Measurements from ENCODE around the gene ABCC8. TPM values are rescaled to one million over a fixed set of nuclear protein-coding genes. Genes with fewer than 3 reads are reported as not detected.

ABCC8 gene
- polyA plus RNA-seq, 3 donors = 1.7 to 44.4 (median 2.4) TPM

DNA sequence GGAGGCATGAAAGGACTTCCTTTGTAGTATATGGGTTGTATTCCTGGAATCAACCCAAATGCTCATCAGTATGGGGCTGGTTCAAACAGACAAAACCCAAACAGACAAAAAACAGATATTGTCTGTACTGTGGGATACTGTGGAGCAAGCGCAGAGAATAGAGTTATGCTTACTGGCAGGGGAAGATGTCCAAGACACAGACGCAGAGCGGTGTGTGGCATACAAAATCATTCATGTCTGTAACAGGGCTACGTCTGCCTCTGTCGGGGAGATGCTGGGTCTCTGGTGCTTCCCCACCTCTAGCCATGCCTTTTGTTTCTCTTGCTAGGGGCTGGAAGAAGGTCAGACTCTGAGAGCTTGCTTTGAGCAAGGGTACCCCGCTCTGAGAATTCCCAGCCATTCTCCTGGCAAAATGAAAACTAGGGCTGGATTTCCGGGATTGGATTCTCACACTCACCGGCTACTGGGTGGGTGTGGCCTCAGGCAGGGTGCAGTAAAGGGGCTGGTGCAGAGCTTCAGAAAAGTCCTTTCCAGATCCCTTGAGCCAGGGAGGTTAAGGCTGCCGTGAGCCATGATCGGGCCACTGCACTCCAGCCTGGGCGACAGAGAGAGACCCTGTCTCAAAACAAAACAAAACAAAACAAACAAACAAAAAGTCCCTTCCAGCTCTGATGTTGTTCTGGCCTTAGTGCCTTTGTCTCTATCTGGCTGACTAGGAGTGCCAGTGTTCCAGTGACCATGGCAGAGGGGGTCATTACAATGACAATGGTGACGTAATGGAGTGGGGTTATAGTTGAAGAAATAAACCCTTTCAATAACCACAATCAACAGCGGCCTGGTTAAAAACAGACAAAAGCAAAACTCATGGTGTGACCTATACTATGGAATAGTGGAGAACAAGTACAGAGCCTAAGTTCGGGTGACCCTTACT, 2.9 kb upstream of the ABCC8 start:
- H3K27ac ChIP-seq (ENCODE audit: low read depth, low read length) = no peak overlapping the region
- 31 to 36% (median 33%) methylated on average over 14 of the region's 14 CpGs for WGBS, 3 donors

DNA sequence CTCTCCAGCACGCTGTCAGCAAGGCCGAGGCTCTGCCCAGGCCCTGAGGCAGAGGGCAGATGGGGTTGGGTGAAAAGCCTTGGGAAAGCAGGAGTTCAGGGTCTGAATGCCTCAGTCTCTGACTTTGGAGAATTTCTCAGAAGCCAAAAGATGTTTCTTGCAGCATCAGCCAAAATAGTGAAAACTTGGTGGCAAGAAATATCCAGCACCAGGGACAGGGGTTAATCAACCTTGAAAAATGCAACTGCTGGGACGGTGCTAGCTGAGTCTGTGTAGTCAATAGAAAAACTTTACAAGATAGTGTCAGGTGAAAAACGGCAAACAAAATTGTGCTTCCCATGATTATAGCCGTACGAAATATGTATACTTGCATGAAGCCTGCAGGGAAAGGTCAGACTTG, 1.4 kb upstream of the ABCC8 start:
- 50 to 67% (median 64%) methylated on average over 6 of the region's 6 CpGs for WGBS, 3 donors
- no peak overlapping the region for H3K27ac ChIP-seq (ENCODE audit: low read depth, low read length)

DNA sequence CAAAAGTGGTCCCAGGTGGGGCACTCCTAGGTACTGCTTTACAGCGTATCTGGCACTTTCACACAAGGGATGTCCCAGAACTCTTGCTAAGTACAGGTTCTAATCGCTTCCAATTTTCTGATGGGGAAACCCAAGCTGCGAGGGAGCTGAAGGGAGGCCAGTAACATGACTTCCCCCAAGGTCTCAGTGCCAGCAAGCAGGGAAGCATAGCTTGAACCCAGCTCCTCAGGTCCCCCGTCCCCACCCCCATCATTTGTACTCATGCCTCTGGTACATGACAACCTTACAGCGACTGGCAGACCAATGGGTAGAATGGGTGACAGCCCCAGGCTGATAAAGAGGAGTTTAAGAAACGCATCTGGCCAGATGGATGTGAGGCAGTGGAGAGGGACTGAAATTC, 716 bp upstream of the ABCC8 start:
- no peak overlapping the region for H3K27ac ChIP-seq (ENCODE audit: low read depth, low read length)
- 53 to 71% (median 63%) methylated on average over 6 of the region's 6 CpGs for WGBS, 3 donors

DNA sequence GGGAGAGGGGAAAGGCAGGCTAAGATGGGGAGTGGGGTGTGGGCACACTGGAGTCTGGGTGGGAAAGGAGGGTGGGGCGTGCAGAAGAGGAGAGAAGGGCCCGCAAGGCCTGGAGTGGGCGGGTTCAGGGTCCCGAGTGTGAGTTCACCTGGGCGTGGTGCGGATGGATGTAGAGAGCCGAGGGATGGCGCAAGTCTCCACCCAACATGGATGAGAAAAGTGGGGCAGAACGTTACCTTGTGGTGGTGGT, 364 bp upstream of the ABCC8 start:
- no peak overlapping the region for H3K27ac ChIP-seq (ENCODE audit: low read depth, low read length)
- WGBS, 3 donors = 16 to 42% (median 16%) methylated on average over 9 of the region's 9 CpGs

DNA sequence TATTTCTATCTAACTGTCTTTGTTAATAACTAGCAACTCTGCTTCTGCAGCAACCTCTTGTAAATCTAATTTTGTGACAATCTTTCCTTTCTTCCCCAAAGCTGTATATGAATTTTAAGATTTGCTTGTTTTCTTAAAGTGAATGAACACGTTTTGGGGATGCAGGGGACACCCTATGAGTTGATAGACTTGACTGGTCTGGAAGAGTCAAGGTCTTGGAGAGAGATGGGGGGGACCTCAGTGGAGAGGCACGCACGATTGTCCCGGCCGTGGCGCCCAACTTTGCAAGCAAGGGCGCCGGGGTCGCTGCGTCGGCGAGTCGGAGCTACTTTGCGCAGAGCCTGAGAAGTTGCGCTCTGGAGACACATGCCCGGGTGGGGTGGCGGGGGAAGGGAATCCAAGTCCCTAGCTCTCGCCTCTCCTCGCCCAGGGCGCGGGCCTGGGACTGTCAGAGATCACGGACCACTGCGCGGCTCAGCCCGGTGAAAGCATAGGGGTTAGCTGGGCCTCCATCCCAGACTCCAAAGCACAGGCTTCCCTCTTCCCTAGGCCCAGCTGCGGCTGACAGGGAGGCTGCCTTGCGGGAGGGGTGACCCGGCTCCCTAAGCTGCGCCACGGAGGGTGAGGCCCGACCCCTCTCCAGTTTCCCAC, 854 bp downstream of the ABCC8 start:
- 8 to 15% (median 8%) methylated on average over 28 to 31 of the region's 31 CpGs for WGBS, 3 donors
- no peak overlapping the region for H3K27ac ChIP-seq (ENCODE audit: low read depth, low read length)

DNA sequence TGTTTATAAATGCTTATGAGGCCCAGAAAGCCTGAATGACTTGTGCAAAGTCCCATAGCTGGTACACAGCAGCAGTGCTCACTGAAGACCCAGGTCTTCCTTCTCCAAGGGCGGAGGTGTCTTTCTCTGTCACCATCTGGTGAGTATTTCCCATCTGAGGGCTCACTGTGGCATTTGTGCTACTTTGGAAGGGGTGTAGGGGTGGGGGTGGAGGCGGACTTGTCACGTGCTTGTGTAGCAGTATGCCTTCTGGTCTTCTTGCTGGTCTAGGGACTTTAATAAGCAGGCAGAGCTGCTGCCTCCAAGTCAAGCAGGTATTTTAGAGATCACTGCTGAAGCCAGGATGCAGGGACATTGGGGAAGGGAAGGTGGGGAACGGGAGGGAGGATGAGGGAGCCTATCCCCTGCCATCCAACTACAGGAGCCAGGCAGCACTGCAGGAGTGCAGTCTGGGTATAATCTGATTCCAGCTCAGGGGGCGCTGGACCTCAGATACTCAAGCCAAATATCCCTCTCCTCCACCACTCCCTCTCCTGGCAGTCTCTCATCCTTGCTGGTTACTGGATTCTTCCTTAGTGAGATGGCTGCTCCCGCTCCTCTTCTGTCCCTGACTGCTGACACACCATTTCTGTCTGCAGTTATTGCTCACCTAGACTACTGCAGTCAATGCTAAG, 3.4 kb downstream of the ABCC8 start:
- 53 to 78% (median 57%) methylated on average over 5 to 6 of the region's 6 CpGs for WGBS, 3 donors
- no peak overlapping the region for H3K27ac ChIP-seq (ENCODE audit: low read depth, low read length)

DNA sequence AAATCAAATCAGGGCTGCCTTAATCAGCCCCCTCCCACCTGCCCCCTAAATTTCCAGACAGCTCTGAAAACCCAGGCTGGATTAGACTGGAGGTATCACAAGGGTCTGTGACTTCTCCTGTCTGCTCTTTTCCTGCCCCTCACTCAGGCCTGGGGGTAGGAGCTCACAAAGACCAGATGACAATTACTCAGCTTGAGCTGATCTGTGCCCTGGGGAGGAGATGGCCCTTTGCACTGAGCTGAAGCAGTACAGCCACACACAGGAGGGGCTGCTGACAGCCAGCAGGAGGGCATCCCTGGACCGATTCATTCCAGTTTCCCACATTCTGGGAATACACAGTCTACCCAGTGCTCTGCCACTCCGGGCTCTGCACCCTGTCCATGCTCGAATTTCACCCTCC, 4.2 kb downstream of the ABCC8 start:
- WGBS, 3 donors = 57 to 76% (median 72%) methylated on average over 3 of the region's 3 CpGs
- H3K27ac ChIP-seq (ENCODE audit: low read depth, low read length) = no peak overlapping the region

DNA sequence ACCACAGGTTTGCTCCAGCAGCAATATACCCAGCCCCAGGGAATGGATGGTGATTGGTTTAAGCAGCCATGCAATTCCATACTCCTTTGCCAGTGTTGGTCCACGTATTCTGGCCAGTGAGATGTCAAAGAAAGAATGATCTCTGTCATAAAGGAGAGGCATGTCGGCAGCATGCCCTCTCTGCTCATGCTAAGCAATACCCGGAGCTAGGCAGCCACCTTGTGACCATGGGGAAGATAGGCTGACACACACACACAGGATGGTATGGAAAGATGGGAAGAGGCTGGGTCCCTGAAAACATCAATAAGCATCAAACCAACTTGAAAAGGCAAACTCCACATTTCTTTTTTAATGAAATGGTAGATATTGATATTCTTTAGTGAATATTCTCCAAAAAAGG, 5.1 kb downstream of the ABCC8 start:
- WGBS, 3 donors = 84 to 89% (median 87%) methylated on average over 3 of the region's 3 CpGs

DNA sequence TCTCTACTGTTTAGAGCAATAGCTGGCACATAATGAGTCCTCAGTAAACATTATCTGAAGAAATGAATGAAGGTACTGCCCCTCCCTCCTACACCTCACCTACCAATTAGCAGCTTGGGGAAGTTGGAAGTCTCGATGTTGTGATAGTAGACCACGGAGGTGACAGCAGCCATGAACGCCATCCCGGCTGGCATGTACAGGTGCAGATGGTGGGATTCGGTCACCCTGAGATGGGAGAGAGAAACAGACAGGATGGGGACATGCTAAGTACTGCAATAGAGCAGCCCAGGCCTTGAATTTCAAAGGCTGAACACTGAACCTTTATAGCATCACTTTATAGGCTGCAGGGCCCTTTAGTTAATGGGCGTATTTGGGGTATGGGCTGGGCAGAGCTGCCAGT, 6.6 kb downstream of the ABCC8 start:
- H3K27ac ChIP-seq (ENCODE audit: low read depth, low read length) = no peak overlapping the region
- WGBS, 3 donors = 92 to 95% (median 93%) methylated on average over 6 of the region's 6 CpGs

More for the DNA sequence above, 5.1 kb downstream of the ABCC8 start:
- no peak overlapping the region for H3K27ac ChIP-seq (ENCODE audit: low read depth, low read length)

DNA sequence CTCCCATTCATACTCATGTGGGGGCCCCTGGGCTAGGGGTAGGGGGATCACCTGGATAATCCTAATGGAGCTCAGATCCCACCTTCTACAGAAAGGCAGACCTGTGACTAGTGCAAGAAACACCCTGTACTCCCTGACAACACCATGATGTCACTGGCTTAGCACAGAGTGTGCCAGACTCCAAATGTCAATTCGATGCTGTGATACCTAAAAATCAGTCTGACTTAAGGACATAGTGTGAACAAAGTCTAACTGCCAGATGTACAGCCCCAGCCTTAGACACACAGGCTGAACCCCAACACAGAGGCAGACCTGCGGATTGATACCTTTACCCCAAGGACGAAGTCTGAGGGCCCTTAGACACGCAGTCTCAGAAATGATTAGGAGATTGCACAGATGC, 8.5 kb downstream of the ABCC8 start:
- 76 to 97% (median 95%) methylated on average over 4 of the region's 4 CpGs for WGBS, 3 donors
- no peak overlapping the region for H3K27ac ChIP-seq (ENCODE audit: low read depth, low read length)

DNA sequence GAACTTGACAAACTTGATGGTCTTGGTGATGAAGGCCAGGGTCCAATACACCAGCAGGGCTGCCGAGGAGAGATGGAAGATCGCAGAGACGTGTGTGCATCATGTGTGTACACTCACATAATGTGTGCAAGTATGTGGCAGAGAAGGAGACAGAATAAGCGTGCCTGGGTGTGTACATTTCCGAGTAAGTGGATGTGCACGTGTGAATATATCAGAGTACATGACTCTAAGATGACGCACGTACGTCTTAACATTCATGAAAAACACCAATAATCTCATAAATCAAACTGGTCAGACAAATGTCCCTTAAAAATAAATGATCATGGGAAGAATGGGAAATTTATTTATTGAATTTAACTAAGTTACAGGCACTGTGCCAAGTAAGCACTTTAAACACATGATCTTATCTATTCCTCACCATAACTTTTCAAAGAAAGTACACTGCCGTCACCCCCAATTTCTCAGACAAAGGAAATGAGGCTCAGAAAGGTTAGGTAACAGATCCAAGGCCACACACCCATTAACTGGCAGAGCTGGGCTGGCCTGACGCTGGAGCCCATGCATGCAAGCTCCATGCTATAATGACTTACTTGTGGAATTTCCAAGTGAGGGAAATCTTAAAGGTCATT, 13.0 kb downstream of the ABCC8 start:
- no peak overlapping the region for H3K27ac ChIP-seq (ENCODE audit: low read depth, low read length)
- 69 to 84% (median 79%) methylated on average over 11 of the region's 11 CpGs for WGBS, 3 donors

DNA sequence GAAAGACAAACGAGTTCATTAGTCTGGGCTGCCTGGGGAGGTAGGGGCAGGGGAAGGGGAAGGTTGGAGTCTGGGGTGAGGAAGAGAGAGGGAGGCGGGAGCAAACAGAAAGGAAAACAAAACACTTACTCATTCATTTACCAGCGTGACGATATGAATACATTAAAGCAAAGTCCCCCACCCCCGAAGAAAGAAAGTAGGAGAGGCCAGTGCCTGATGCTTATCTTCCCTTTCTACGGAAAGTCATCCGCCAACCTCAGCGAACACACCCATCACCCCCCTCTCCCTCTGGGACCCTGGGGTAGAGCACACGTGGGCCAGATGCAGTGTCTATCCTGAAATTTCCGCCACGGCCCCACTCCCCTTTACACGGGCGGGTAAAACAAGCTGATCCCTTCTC, 13.7 kb downstream of the ABCC8 start:
- H3K27ac ChIP-seq (ENCODE audit: low read depth, low read length) = no peak overlapping the region
- WGBS, 3 donors = 76 to 85% (median 83%) methylated on average over 13 of the region's 13 CpGs

DNA sequence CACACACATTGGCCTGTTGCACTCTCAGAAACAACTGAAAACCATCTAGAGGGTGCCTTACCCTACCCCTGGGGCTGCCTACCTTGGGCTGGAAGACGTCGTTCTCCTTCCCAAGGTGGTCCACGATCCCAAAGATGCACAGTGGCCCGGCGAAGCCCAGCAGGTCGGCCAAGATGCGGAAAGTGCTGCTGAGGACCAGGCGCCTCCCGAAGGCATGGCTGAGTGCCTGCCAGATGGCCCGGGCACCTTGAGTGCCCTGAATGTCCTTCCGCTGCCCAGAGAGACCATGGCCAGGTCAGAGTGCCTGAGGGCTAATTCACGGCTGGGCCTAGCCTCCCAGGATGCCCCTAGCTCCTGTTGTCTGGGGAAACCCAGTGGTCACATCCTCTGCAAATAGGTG, 16.2 kb downstream of the ABCC8 start:
- 93 to 98% (median 94%) methylated on average over 12 of the region's 12 CpGs for WGBS, 3 donors
- no peak overlapping the region for H3K27ac ChIP-seq (ENCODE audit: low read depth, low read length)

DNA sequence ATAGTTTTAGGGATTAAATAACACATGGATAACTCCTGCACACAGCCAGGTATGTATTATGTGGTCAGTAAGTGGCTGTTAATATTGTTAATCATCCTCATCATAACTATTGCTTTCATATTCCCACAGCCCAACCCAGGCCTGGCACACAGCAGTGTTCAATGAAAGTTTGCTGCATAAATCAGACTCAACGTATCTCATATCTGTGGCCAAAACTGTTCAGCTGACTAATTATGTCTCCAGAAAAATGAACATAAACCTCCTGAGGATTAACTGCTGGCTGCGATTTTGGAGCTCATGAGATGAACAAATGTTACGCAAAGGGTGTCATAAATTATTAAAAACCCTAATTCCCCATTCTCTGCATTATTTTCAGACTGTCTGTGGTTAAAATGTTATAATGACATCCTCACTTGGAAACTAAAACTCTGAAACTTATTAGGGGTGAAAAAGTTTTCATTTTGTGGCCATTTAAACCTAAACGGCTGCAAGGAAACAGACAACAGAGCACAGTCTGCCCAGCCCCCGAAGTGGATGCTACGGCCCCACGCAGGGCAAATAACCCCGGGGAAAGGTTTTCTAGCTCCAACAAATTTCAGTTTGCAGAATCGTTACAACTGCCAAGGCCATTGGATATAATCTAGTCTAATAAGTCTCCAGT, 17.3 kb downstream of the ABCC8 start:
- no peak overlapping the region for H3K27ac ChIP-seq (ENCODE audit: low read depth, low read length)
- 42 to 65% (median 59%) methylated on average over 9 of the region's 9 CpGs for WGBS, 3 donors

DNA sequence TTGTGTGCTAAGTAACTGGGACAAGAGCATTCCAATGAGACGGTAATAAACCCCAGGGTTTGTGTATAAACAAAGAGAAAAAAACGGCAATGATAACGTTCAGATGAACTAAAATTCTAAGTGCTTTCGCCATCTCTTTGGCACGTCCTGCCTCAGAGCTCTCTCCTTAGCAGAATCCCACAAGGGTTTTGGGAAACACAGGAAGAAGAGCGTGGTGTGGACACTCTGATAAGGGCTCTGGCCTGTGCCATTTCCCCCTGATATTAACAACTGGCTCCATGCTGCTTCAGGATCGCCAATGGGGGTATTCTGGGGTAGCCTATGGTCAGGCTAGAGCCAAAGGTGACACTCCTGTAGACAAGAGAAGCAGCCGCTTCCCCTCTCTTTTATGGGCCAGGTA, 18.4 kb downstream of the ABCC8 start:
- H3K27ac ChIP-seq (ENCODE audit: low read depth, low read length) = no peak overlapping the region
- 26 to 61% (median 31%) methylated on average over 8 of the region's 8 CpGs for WGBS, 3 donors

DNA sequence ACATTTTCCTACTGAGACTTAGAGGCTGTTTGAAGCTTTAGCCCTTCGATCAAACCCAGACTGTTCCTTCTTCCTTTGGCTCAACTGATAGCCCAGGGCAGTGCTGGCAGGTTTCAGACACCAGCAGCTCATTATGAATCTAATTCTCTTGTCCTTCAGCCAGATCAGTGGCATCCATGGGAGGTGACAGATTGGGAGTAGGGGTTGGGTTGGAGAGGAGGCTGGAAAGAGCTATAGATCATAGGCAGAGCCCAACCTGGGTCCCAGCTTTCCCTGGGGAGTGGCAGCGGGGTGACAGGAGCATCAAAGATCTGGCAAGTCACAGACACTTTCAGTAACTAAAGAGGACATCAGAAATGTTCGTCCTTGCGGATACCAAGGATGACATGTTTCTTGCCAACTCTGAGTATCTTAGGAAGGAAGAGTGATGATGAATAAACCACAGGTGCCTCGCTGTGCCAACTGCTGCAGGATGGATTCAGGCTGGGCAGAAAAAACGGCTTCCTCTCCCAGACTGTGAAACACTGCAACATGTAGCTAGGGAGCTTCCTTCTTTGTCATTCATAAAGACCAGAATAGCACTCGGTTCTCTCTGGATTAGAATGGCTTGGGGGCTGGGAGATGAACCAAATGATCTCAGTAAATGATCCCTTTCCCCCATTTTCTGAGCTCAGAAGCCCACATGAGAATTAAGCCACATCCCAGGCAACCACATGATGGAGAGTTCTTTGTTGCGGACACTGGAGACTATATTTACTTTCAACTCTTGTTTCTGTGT, 19.1 kb downstream of the ABCC8 start:
- 27 to 63% (median 31%) methylated on average over 8 of the region's 8 CpGs for WGBS, 3 donors
- no peak overlapping the region for H3K27ac ChIP-seq (ENCODE audit: low read depth, low read length)

DNA sequence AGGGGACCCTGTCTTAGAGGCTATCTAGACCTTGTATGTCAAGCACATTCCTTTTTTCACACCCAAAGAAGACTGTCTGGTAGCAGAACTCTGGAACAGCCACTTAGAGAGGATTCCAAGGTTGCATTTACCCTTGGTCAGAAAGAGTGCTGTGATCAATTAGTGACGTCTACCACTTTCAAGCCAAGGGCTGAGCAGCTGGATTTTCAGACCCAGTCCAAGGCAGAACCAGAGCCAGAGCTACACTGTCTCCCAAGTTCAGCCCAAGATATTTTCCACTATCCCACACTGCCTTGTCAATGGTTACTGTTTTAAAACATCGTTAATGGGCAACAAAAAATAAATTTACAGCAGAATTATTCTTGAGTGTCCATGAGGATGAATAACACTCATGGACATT, 24.0 kb downstream of the ABCC8 start:
- WGBS, 3 donors = 69 to 88% (median 79%) methylated on average over 2 of the region's 2 CpGs
- no peak overlapping the region for H3K27ac ChIP-seq (ENCODE audit: low read depth, low read length)

DNA sequence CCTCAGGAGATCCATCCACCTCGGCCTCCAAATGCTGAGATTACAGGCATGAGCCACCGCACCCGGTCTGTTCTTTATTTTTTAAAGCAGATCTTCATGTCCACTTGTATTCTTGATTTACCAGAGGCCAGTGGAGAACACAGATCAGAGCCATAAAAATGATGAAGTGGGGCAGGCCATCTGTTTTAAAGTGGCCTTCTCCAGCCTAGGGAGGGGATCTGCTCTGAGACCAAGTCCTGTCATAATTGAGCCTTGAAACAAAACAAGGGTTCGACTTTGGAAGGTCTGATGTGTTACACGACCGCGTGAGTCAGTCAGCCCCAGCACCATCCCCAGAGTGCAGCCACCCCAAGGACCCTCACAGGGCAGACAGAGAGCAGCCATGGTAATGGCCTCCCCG, 27.5 kb downstream of the ABCC8 start:
- WGBS, 3 donors = 87 to 92% (median 89%) methylated on average over 8 of the region's 8 CpGs
- no peak overlapping the region for H3K27ac ChIP-seq (ENCODE audit: low read depth, low read length)
